Gastrocnemius medialis (tissue), 4 donors: ENCODE results near the gene ADAM23.

Experiments
- CTCF ChIP-seq, 5 experiments: fragments of 450-650 bp in 3 of 5; fragments of 200-600 bp in 2 of 5; sonication (generic) in 2 of 5; IDR thresholded peaks in 4 of 5; conservative IDR thresholded peaks in 1 of 5; 1 replicate in 4 of 5; 2 replicates in 1 of 5; pipeline ENCODE4 v1.5.1; 2016 to 2019; ENCODE audit warnings: antibody characterized with exemption in 5 of 5, mild to moderate bottlenecking in 3 of 5, moderate library complexity in 3 of 5
- POLR2A ChIP-seq, 2 donors: fragments of 450-650 bp; IDR thresholded peaks; one replicate each; pipeline ENCODE4 v1.6.1; 2017; ENCODE audit warnings: antibody characterized with exemption in 2 of 2, mild to moderate bottlenecking in 2 of 2, moderate library complexity in 2 of 2

- TF ChIP-seq CTCF (IDR thresholded peaks at IDR 0.05 in 4 of 5, conservative IDR thresholded peaks at IDR 0.05 in 1 of 5) (no peak), POLR2A (IDR thresholded peaks at IDR 0.05) (no peak)
Observed at GRCh38 chr2:206422493-206422892, 20.8 kb upstream of the ADAM23 start.
